Neuron (in vitro differentiated cells): ENCODE measurements around the gene DOCK7.

Experiments used
- H2AFZ ChIP-seq: one replicate; pipeline ENCODE4 v1.6.1; 2013; ENCODE audit warnings: low read depth, mild to moderate bottlenecking, inconsistent platforms, low read length, moderate library complexity
- H3K27me3 ChIP-seq: one replicate; pipeline ENCODE4 v1.6.1; 2013; ENCODE audit warnings: low read length; ENCODE audit not compliant: insufficient read depth
- H3K36me3 ChIP-seq: one replicate; pipeline ENCODE4 v1.6.1; 2013; ENCODE audit warnings: low read length; ENCODE audit not compliant: insufficient read depth
- H3K4me1 ChIP-seq: one replicate; pipeline ENCODE4 v1.6.1; 2013; ENCODE audit warnings: low read length; ENCODE audit not compliant: insufficient read depth
- H3K4me3 ChIP-seq: 2 replicates; pipeline ENCODE4 v1.5.1; 2013; ENCODE audit warnings: mild to moderate bottlenecking, low read length, moderate library complexity
- H3K9me3 ChIP-seq: one replicate; pipeline ENCODE4 v1.6.1; 2013; ENCODE audit warnings: low read length

The DOCK7 gene

DNA sequence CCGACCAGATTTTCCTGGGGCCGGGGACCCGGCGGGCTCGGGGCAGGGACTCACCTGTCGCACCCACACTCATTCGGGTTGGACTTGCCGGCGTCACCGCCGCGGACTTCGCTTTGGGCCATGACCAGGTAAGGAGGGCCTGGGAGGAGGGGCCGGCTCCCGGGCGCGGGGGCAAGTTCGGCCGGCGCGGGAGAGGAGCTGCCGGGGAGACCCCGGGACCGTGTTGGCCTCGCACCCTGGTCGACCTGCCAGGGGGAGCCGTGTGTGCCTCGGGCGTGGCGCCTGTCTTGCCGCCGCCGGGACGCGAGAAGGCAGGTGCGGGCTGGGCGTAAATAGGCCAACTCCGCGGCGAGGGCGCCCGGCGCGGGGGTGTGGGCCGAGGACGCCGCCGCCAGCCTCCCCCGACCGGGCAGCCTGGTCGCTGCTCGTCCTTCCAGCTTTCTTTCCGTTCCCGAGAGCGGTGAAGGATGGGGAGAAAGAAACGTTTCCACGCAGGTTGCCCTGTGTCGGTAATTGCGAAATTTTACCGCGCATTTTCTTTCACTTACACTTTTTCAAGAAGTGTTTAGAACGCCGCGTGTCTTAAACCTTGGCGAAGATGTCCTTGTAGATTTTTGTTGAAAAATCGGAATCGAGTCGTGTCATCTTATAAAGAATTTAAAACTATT, 250.8 kb downstream of the DOCK7 start:
- Histone ChIP-seq H3K36me3 (peaks cover 11% of the 10 kb centered on the region), H2AFZ (peak overlapping the region; percentile 74), H3K9me3 (no peaks in the 10 kb centered on the region), H3K4me1 (peaks cover 15% of the 10 kb centered on the region), H3K4me3 (peak overlapping the region; percentile 72), H3K27me3 (no peaks in the 10 kb centered on the region)

GRCh38 chr1:62436466-62437272, 251.5 kb downstream of the DOCK7 start, which contains the start of gene USP1:
TSS of gene USP1 (plus strand) at chr1:62437049. CDS start at chr1:62439868, 2,819 bp downstream.
- Histone ChIP-seq H3K9me3 (no peaks in the 10 kb centered on the region), H2AFZ (peak within 1 kb of the TSS; percentile 74), H3K27me3 (no peaks in the 10 kb centered on the region), H3K4me1 (peaks cover 15% of the 10 kb centered on the region), H3K4me3 (peak within 1 kb of the TSS; percentile 72), H3K36me3 (peaks cover 5% of the 10 kb centered on the region)

DNA sequence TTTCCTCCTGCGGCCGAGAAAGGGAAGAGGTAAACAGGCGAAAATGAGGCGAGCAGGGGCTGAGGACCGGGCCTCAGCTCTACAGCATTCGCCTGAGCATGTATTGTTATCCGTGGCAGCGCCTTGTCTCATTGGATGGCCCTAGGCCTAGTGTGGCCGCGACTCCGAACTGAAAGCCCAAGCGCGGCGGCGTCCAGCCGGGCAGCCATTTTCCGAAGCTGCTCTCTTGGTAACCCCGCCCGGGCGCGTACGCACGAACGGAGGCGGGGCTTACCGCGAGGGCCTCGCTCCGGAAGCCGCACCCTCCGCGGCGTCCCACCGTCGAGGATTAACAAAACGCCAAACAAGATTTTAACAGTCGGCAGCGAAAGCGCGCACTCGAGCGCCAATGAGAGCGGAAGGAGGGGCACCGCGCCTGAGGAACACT, 252.1 kb downstream of the DOCK7 start:
- Histone ChIP-seq H3K4me1 (peaks cover 15% of the 10 kb centered on the region), H3K4me3 (peak overlapping the region; percentile 72), H3K9me3 (no peaks in the 10 kb centered on the region), H3K27me3 (no peaks in the 10 kb centered on the region), H3K36me3 (no peaks in the 10 kb centered on the region), H2AFZ (peak overlapping the region; percentile 17)

GRCh38 chr1:62435231-62436038, 252.8 kb downstream of the DOCK7 start:
- H3K4me3 ChIP-seq, result peak overlapping the region; percentile 72
- H3K36me3 ChIP-seq, result no peaks in the 10 kb centered on the region
- no peaks in the 10 kb centered on the region for H3K27me3 ChIP-seq
- no peaks in the 10 kb centered on the region for H3K9me3 ChIP-seq
- H2AFZ ChIP-seq, result peak overlapping the region; percentile 17
- H3K4me1 ChIP-seq, result peaks cover 15% of the 10 kb centered on the region

- Histone ChIP-seq H2AFZ (no peak overlapping the region), H3K9me3 (no peaks in the 10 kb centered on the region), H3K4me1 (peaks cover 12% of the 10 kb centered on the region), H3K36me3 (no peaks in the 10 kb centered on the region), H3K4me3 (no peak overlapping the region), H3K27me3 (no peaks in the 10 kb centered on the region)
These were observed 253.6 kb downstream of the DOCK7 start for GRCh38 chr1:62434618-62435001.

DNA sequence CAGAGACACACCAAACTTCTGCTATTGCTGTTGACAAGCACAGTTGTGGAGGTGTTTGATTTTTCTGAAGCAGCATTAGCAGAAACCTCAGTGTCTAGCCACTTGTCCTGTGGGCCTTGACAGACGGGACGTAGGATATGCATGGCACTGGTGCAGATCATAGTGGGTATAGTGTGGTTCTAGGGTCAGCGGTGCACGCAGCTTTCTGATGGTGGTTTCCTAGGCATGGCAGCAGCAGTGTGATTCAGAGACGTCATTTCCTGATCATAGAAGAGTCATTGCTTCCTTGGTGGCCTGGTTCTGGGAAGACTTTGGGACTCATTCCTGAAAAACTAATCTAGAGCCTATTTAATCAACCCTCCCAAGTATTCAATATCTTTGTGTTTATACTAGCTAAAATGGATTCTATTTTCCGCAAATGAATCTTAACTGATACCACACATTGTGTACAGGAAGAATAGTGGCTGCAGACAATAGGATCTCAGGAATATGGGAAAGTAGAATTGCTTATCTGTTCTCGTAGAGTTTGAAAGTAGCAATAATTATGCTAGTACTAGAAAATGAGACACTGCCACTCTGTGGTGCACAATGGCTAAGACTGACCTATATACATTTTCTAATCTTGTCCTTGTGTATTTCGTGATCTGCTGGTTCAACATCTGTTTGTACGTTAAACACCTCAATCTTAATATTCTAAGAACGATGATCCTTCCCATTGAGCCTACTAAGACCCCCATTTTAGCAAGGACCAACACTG, 254.1 kb downstream of the DOCK7 start:
- no peak overlapping the region for H3K4me3 ChIP-seq
- no peaks in the 10 kb centered on the region for H3K9me3 ChIP-seq
- H3K27me3 ChIP-seq, result no peaks in the 10 kb centered on the region

GRCh38 chr1:62429581-62429980, 258.6 kb downstream of the DOCK7 start:
- H3K36me3 ChIP-seq, result no peaks in the 10 kb centered on the region
- H3K4me1 ChIP-seq, result peaks cover 4% of the 10 kb centered on the region
- H3K4me3 ChIP-seq, result no peak overlapping the region
- H3K9me3 ChIP-seq, result no peaks in the 10 kb centered on the region
- no peaks in the 10 kb centered on the region for H3K27me3 ChIP-seq
- H2AFZ ChIP-seq, result no peak overlapping the region

More for the DNA sequence above, 254.1 kb downstream of the DOCK7 start:
- Histone ChIP-seq H2AFZ (no peak overlapping the region), H3K36me3 (no peaks in the 10 kb centered on the region), H3K4me1 (peaks cover 11% of the 10 kb centered on the region)

GRCh38 chr1:62428351-62428750, 259.8 kb downstream of the DOCK7 start:
- Histone ChIP-seq H3K9me3 (no peaks in the 10 kb centered on the region), H3K36me3 (no peaks in the 10 kb centered on the region), H3K27me3 (no peaks in the 10 kb centered on the region), H2AFZ (no peak overlapping the region), H3K4me1 (peaks cover 4% of the 10 kb centered on the region), H3K4me3 (no peak overlapping the region)

DNA sequence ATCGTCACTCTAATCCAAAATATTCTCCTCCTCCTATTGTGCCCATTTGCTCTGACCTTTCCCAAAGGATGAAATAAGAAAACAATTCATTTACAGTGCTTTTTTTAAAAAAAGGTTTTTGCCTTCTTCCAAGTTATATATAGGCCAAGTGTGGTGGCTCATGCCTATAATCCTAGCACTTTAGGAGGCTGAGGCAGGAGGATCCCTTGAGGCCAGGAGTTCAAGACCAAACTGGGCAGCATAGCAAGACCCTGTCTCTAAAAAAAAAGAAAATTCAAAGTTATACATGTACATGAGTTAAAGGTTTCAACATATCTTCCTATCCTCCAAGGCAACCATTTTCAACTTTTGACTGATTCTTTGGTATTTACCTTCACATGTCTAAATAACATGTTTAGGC, 261.4 kb downstream of the DOCK7 start:
- Histone ChIP-seq H3K9me3 (no peaks in the 10 kb centered on the region), H3K4me1 (peaks cover 4% of the 10 kb centered on the region), H3K27me3 (no peaks in the 10 kb centered on the region), H2AFZ (no peak overlapping the region), H3K4me3 (no peak overlapping the region), H3K36me3 (no peaks in the 10 kb centered on the region)

DNA sequence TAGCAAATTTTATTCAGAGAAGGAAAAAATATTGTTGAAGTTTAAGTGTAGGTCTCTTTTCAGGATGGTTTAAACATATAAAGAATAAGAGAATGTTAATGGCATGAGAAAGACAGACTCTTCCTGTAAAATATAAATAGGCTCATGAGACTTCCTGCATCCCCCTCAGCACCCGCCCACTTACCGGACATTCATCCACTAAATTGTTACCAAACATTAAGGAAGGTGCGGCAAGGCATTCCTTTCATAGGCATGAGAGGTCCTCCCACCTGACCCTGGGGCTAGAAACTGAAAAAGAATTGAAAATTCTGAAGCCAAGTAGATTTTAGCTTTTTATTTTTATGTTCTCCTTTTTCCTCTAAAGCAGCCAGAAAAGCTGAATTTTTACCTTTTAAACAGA, 261.9 kb downstream of the DOCK7 start:
- H3K36me3 ChIP-seq, result no peaks in the 10 kb centered on the region
- no peaks in the 10 kb centered on the region for H3K9me3 ChIP-seq
- no peaks in the 10 kb centered on the region for H3K27me3 ChIP-seq
- peaks cover 4% of the 10 kb centered on the region for H3K4me1 ChIP-seq
- no peak overlapping the region for H3K4me3 ChIP-seq
- no peak overlapping the region for H2AFZ ChIP-seq

DNA sequence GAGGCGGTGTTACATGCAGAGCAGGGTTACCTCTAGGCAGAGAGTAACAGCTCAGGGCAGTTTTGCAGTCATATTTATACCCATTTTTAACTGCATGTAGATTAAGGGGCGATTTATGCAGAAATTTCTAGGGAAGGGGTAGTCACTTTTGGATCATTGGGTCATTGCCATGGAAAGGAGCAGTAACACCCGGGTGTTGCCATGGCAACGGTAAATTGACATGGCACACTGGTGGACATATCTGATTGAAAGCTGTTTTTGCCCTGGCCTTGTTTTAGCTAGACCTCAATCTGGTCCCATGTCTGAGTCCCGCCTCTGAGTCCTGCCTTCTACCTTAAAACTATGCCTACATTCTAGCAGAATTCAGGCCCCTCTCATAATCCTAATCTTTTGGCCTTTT, 263.1 kb downstream of the DOCK7 start:
- Histone ChIP-seq H3K36me3 (no peaks in the 10 kb centered on the region), H3K27me3 (no peaks in the 10 kb centered on the region), H2AFZ (no peak overlapping the region), H3K4me1 (peaks cover 4% of the 10 kb centered on the region), H3K4me3 (no peak overlapping the region), H3K9me3 (no peaks in the 10 kb centered on the region)

DNA sequence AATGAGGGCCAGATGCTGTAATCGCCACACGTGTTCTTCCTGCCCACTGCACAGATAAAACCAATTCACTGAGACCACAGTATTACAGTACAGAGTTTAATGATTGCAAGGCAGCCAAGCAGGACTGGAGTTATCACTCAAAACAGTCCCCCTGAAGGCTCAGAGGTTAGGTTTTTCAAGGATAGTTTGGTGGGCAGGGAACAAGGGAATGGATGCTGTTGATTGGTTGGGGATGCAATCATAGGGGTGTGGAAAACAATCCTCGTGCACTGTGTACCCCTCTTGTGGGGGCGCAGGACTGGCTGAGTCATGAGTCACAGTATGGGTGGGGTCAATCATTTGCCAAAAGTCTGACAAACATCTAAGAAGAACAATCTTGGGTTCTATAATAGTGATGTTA, 263.8 kb downstream of the DOCK7 start:
- H3K4me1 ChIP-seq, result peaks cover 4% of the 10 kb centered on the region
- no peaks in the 10 kb centered on the region for H3K9me3 ChIP-seq
- H3K27me3 ChIP-seq, result no peaks in the 10 kb centered on the region
- no peak overlapping the region for H2AFZ ChIP-seq
- H3K4me3 ChIP-seq, result no peak overlapping the region
- H3K36me3 ChIP-seq, result no peaks in the 10 kb centered on the region
